NK-92 (cell line): ENCODE data around the gene NADK.
"Not testable (repeated sequence)": the region's sequence is repeated elsewhere in the genome, so short reads cannot be mapped to it uniquely, and the experiment has no call there.

ENCODE experiments used
- DNase-seq: peaks from one replicate; lab custom pipeline; 2025; ENCODE audit not compliant: unreplicated experiment; lab: John Stamatoyannopoulos, UW

NADK gene

GRCh38 chr1:1764876-1765470 is 13.3 kb downstream of the NADK start:
- no peak for DNase-seq

GRCh38 chr1:1763657-1764621 is 14.3 kb downstream of the NADK start:
- no peak for DNase-seq

DNA sequence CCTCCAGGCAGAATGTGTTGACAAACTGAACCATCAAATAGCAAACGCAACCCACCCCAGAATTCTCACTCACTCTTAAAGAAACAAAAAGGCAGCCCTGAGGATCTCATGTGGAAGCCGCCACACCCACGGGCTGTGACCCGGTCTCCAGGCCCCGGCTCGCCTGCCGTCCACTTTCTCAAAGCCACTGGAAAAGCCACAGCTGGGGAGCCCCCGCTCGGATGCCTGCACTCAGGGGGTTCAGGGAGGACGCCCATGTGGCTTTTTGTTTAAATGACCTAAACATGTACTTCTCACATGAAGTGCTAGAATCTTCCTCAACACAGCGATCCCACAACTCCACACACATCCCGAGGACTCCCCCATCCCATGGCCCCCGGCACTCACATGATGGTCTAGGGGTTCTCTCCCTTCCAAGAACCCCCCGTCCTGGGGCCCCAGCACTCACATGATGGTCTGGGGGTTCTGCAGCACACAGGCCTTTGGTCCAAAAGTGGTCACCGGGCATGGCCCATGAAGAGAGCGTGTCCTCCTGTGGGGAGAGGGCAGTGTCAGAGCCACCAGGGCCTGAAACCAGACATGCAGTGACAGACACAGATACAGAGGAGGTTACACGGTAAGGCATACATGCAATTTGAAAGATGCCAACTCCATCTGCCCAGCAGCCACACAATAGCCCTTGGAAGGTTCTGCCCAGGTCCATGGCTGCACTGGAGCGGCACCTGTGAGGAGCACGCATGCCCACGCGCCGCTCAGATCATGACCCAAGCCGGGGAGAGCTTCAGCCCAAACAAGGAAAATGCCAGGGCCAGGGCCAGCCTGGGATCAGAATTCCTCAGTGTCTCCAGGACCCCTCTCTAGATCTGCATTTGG is 16.5 kb downstream of the NADK start:
- DNase-seq = no peak

GRCh38 chr1:1760715-1761114 is 17.6 kb downstream of the NADK start:
- no peak for DNase-seq

DNA sequence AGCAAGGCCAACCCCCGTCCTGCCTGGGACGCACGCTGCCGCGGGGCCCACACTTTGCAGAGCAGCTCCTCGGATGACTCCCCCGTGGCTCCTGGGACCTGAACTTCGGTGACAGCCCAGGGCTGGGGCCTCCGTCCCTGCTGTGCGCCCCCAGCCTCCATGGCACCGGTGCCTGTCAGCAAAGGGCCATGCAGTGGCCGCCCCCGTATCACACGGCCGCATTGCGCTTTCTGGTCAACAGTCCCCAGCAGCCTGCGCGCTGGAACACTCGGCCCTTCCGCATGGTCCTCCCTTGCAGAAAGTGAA is 18.0 kb downstream of the NADK start:
- DNase-seq = no peak

DNA sequence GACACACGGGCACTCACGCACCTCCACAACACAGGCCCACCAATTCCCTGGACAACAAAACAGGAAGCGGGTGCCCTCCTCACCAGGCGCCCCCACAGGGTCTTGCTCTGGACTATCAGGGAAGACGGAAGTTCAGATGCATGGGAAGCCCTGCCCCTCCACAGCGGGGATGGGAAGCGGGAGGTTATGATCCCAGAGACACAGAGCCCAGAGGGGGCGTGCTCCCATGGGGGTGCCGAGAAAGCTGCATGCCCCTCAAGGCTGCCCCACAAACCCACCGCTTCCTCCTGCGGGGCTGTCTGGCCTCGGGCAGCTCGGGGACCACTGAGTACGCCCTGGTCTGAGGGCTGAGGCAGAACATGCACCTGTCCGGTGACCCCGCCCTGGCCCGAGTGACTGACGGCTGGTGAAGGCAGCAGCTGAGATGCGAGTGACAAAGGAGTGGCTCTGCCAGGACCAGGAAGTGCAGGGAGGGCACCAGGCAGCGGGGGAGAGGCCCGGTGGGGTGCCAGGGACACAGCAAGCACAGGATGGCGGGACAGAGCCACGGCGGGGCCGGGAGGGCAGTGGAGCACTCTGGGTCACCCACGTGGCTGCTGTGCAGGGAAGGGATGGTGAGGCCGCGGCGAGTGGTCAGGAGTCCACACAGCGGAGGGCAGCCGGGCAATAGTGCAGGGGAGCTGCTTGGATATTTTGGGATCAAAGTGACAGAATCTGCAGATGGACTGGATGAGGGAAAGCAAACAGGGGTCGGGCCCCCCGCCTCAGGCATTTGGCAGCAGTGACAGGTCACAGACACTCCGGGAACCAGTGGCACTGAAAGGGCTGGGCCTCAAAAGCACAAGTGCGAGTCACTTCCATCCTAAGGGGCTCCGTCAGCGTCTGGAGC is 18.6 kb downstream of the NADK start:
- no peak for DNase-seq

DNA sequence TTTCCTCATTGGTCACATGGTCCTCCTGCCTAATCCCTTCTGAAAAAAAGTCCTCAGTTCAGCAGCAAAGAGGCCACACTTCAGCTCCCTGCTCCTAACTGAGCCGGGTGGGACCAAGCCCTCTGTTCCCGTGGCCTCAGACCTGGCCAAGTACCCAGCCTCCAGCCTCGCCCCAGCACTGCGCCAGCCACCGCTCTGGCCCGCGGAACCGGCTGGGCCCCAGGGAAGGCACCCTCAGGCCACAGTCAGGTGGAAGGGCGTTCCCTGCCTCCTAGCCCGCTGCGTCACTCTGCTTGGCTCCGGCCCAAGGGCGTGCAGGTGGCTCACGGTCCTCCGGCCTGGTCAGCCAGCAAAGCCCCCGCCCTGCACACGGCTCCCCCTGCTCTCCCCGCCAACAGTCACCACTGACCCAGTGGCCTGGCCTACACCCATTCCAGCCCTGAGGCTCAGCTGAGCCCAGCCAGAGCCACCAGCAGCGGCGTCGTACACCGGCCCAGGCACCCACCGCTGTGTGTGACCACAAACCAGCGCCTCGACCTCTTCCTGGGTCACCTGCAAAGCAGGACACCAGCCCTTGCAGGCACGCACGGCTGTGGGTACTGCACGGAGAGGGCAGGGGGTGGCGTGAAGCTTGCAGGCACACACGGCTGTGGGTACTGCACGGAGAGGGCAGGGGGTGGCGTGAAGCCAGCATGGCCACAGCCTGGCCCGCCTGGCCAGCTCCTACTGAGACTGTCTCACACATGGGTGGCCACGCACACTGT is 19.4 kb downstream of the NADK start:
- no peak for DNase-seq

- no peak for DNase-seq
These were observed 20.1 kb downstream of the NADK start for GRCh38 chr1:1758059-1758621.

GRCh38 chr1:1757422-1758058 is 20.7 kb downstream of the NADK start:
- no peak for DNase-seq

DNA sequence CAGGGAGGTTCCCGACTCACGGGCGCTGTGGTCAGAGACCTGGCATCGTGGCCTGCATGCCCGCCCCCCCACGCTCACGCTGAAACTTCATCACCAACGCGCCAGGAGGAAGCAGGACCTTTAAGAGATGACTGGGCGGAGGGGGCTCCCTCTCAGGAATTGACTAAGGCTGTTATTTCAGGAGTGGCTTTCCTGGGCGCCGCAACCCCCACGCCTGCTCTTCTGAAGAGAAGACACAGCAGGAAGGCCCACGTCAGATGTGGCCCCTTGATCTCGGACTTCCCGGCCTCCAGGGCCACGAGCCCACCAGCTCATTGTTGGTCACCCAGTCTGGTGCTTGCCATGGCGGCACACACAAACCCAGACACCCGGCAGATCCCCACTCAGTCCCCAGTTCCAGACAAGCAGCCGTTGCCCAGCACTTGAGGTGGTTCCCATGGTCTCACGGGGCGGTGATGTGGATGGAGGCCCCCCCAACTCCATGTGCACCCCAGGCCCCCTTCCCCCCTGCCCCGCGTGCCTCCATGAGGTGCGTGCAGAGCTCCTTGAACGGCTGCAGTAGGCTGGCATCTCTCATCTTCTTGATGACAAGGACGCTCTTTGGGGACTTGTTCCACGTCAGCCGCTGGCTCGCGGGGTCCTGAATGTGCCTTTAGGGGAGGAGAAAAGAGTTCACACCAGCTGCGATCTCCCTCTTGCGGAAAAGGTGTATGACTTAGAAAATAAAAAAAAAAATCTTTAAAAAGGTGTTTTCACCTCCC is 21.4 kb downstream of the NADK start:
- DNase-seq = no peak

DNA sequence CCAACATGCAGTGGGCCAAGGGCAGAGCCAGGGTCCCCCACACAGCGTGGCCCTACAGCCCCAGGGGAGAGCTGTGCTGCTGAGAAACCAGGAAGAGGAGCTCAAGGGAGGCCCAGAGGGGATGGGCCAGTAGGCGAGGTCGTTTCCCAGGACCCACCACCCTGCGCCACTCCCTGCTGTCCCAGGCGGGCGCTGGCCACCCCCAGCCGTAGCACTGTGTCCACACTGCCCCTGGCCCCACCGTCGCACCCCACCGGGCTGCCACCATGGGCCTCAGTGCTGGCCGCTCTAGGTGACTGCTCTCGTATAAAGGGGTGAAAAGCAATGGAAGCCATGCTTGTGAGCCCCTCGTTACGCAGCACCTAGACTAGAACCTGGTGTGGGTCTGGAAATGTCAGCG is 22.4 kb downstream of the NADK start:
- no peak for DNase-seq

- no peak for DNase-seq
These were observed 22.8 kb downstream of the NADK start for GRCh38 chr1:1755426-1755825.

DNA sequence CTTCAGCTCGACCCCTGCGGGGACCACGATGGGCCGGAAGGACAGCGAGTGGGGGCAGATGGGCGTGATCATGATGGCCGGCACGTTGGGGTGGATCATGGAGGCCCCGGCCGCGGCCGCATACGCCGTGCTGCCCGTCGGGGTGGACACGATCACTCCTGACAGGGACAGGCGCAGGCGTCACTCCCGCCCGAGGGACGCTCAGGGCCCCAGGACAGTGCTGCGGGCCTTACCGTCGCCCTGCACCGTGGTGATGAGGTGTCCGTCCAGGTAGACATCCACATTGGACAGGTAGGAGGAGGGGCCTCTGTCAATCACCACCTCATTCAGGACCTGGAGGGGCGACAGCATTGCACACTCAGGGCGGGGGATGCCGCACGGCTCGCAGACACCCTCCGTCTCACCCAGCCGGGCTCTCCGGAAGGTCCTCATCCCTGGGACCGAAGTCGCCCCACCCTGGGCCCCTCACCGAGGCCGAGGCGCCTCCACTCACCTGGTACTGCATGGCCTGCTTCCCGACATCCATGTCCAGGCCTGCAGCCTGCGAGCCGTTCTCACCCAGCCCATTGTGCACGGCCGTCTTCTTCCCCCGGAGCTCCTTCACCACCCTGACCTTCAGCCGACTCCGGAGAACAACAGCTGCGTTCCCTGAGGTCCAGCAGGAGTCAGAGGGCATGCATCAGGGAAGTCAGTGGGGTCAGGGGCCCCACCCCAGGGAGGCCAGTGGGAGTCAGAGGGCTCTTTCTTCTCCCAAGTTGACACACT is 24.0 kb downstream of the NADK start:
- DNase-seq = no peak

DNA sequence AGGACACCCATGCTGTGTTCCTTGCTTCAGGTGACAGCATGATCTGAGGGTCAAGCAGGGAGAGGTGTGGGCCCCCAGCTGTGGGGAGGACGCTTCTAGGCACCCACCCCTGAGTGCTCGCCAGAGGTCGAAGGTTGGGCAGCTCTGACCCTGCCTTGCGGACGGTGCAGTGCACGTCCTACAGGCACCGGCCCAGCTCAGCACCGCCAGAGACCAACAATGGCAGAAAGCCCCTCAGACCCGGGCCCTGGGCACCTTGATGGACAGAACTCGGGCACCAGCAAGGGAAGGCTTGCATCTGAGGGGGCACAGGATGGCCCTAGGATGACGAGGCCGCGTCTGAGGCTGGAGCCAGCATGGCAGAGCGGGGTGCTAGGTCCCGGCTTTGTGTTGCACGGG is 24.7 kb downstream of the NADK start:
- no peak for DNase-seq

DNA sequence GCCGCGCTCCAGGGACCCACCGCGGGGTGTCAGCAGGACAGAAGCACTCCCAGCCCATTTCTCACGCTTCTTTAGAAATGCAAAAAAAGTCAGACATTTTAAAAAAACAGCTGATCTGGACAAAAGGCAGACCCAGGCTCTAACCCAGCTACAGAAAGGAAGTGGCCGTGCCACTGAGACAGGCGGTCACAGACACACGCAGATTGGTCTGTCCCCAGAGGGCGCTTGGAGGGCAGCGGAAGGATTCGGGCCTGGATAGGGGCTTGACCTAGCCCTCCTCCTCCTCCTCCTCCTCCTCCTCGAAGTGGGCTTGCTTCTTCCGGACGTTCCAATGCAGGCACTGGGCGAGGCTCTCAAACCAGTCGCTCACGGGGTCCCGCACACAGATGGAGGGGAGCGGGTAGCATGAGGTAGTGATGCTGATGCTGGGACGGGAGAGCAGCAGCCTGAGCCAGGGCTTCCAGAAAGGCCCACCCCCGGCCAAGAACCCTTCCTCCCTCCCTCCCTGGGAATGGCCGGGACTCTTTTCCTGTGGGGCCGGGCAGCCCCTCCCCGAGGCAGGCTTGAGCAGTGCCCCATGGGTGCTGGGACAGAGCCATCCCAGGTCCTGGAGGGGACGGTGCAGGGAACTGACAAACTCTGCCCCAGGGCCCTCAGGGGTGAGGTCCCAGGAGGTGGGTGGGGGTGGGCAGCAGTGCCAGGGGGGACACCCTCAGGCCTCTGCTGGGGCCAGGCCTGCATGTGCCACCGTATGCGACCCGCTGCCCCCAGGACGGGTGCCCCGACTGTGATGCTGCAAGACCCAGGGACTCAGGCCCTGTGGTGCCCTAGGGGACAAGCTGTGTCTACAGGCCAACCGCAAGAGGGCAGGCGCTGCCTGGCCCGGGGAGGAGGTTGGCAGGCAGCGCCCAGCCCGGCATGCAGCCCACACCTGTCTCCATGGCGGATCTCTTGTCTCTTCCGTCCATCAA is 25.3 kb downstream of the NADK start:
- no peak for DNase-seq

DNA sequence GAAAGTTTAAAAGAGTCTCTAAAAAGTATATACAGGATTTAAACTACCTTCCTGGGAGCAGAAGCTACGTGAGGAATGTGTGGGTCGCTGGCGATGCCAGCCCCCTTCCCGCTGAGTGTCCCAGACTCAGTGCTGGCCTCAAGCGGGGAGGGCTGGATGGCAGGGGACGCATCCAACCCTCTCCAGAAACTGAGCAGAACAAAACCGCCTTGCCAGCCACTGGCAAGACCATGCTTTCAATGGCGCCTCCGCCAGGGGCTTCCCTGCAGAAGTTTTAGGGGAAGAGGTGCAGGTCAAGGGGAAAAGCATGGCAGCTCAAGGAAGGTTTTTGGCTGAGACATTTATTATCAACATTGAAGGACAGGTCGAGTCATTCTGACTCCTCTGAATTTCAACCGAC is 26.1 kb downstream of the NADK start:
- no peak for DNase-seq

GRCh38 chr1:1749941-1750340 is 28.3 kb downstream of the NADK start:
- DNase-seq = not testable (repeated sequence)
